ENCODE data around the gene WIZ.
"Not testable (repeated sequence)": the region's sequence is repeated elsewhere in the genome, so short reads cannot be mapped to it uniquely, and the experiment has no call there.

WIZ gene

GRCh38 chr19:15427991-15428471 lies 21.7 kb downstream of the WIZ start:
- no peak for DNase-seq

DNA sequence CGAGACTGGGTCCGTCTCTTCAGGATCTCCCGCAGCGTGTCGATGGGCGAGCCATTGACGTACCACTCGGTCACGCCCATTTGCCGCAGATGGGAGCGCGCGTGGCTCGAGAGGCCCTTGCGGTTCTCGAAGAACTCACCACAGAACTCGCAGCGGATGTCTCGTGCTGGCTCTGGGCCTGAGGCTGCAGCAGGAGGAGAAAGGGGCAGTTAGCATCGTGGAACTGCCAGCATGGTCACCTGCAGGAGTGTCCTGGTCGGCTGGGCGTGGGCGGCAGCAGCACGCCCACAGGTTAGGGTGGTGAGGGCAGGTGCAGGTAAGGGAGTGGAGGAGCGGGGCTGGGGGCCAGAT lies 22.4 kb downstream of the WIZ start:
- no peak for DNase-seq

DNA sequence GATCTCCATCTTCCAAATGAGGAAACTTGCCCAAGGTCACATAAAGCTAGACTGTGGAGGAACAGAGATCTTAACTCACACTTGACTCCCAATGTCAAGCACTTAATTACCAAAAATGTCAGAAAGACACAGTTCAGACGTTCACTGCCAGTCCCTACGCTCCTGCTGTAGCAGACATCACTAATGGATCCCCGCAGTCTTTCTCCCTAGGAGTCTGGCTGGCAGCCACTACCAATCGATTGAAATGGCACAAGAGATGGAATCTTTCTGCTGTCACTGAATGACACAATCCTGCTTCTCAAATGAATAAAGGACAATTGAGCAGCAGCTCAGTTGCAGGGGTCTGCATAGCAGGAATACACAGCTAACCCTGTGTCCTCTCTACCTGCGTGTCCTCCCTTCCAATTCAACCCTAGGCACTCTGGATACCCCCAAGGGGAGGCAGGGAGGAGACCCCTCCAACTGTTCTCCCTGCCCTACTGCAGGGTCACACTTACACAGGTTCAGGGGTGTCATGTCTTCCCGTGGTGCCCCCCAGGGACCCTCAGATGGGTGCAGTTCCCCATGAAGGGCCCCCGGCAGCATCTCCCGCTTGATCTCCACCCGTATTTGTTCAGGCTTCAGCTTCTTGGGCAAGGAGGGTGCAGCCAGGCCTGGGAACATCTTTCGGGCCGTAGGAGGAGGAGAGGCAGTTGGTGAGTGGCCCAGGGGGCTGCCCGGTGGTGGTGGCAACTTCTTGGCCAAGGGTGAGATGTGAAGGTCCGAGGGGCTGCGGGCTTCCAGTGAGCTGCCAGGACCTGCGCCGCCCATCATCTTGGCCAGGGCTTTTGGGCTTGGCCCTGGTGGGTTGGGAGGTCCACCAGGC lies 23.0 kb downstream of the WIZ start:
- DNase-seq: no peak

DNA sequence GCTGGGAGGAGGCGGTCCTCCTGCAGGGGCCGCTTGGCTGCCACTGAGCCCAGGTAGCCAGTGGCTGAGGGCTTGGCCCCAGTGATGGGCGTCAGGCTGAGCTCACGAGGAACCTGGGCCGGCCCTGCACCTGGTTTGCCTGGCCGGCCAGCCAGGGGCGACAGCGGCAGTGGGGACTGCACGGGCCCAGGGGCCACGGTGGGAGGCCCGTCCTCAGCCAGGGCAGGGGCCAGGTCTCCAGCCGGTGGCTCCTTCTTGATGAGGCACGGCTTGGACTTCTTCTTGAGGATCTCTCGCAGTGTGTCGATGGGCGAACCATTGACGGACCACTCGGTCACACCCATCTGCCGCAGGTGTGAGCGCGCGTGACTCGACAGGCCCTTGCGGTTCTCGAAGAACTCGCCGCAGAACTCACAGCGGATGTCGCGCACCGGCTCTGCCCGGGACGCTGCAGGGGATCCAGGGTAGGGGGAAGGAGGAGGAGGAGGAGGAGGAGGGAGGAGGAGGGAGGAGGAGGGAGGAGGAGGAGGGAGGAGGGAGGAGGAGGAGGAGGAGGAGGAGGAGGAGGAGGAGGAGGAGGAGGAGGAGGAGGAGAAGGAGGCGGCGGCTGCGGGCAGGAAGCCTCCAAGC lies 24.3 kb downstream of the WIZ start:
- no peak for DNase-seq

GRCh38 chr19:15424692-15425272 lies 25.0 kb downstream of the WIZ start:
- no peak for DNase-seq

DNA sequence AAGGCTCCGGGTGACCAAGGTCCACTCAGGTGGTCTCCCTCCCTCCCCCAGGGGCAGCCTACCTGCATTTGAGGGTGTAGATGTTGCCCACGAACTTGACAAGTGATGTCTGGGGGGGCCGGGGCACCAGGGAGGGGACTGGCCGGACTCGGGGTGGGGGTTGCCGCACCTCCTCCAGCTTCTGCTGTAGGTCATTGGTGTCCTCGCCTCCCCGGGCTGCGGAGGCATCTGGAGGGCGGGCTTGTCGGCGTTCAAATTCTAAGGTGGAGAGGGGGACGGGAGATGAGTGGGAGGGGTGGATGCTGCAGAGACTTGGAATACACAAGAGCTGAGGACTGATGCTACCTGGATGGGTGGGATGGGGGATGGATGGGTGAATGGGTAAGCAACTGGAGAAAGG lies 25.6 kb downstream of the WIZ start:
- DNase-seq: no peak

- DNase-seq: no peak
Measured at GRCh38 chr19:15423130-15423529, 26.6 kb downstream of the WIZ start.

DNA sequence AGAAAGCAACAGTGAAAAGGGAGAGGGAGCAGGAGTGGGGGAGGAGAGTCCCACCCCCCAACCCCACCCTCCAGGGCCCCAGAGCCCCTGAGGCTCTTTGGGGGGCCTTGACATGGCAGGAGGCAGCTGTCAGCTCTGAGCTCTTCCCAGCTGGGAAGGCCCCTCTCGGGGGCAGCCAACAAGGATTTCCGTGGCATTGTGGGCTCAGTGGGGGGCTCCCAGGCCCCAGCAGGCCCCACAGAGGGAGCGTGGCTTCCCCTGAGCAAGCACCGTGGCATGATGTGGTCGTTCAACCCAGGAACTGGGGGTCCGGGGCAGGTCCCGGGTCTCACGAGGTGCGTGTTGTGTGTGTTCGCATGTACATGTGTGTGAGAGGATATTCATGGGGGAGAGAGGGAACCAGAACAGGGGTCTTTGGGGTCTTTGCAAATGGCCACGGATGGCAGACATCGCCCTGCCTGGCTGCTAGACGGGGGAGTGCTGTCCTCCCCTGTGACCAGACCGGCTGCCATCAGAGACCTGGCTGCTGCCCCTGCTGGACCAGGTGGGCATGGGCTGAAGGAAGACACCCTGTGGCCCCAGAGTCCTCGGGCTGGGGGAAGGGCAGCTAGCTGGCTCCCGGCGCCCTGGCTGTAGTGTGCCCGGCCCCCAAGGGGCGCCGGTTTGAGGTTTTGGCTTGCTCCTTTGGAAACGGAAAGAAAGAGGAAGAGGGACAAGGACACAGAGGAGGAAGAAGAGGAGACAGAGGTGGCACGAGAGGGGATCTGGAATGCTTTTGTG lies 27.3 kb downstream of the WIZ start:
- no peak for DNase-seq

DNA sequence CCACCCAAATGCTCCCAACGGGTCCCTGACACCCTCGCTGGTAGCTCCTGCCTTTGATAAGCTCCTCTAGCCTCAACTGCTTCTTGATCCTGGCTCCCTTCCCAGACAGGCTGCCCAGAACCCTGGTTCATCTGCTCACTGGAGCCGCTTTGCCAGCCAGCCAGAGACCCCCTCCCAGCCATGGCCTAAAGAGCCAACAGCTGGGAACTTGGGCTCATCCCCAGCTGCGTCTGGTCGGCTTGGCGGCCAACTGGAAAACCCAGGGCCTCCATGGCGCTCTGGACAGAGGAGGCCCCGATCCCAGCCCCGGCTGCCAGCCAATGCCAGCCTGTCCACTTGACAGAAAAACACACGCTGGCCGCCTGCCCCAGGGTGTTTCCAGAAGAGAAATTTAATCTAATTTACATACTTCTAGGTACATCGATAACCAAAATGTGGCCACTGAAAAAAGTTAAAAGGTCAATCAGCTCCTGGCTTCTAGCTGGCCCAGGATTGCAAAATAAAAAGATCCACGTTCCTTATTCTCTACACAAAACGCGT lies 28.0 kb downstream of the WIZ start:
- no peak for DNase-seq

DNA sequence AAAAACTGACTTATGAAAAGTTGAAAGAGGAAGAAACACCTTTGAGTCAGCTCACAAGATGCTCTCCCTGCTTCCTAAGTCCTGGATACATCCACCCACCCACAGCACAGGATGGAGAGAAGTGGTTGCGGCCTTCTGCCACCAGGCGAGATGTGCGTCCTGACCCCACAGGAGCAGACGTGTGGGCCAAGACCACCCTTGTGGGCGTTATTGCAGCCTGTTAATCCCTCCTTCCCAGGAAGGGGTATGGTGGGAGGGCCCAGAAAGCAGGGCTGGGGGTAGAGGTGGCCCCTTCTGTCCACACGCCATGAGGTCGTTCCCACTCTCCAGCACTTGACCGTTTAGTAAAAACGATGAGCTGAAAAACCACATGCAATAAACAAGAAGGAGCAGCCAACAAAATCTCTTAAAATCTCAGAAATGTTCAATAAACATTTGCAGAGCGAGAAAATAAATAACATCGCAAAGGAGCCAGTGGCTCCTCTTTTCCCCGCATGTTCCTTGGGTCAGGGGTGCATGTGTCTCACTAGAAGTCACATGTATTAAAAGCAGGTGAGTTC lies 28.5 kb downstream of the WIZ start:
- no peak for DNase-seq

GRCh38 chr19:15419413-15420025 lies 30.2 kb downstream of the WIZ start:
- DNase-seq: no peak

- peak; percentile 99 for DNase-seq
Measured at GRCh38 chr19:15418579-15419412, 31.0 kb downstream of the WIZ start, which contains the start of gene AKAP8L. TSS of gene AKAP8L (minus strand) at chr19:15418988. CDS start at chr19:15418923, 65 bp downstream.

DNA sequence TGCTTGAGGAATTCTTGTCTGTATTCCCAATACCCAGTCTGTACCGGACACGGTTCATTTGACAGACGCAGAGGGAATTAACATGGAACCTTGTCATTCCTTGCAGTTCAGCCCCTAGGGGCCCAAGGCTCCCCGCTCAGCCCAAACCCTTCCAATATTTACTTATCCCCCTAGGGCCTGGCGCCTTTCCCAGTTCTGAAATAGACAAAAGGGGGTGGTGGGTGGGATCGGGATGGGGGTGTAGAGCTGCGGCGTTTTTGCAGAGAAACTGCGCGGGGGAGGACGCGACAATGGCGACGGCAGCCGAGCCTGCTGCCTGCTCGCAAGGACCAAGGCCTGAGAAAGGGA lies 31.6 kb downstream of the WIZ start:
- no peak for DNase-seq

DNA sequence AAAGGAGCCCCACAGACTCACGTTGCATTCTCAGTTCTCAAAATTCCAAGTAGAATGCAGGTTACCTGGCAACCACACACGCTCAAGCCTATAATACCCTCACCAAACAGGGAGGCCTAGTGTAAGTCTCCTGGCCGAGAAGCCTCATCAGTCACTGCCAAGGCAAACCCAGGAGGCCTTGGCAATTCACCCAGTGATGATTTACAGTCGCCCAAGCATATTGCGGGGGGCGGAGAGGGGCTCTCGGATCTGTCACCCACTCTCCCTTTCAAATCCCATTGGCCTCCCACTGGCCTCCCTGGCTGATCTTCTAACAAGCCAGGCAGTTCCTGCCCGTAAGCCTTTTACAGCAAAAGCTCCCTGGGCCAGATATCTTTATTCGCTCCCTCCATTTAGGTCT lies 32.1 kb downstream of the WIZ start:
- DNase-seq: no peak

DNA sequence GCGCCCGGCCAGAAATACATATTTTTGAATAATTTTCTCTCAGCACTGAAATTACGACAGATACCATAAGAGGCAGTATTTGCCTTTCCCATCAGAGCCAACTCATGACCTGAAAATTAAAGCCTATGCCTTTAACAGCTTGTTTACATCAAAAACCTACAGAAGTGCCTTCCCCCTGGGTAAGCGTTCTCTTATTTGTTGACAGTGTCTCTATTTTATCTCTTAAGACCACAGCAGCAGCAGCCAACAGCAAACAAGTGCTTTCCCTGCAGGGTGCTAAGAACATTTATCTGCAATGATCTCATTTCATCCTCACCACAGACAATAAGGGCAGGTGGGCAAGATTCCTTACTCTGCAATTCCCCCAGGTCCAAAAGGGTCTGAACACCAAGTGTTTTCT lies 36.9 kb downstream of the WIZ start:
- no peak for DNase-seq

GRCh38 chr19:15411351-15411750 lies 38.4 kb downstream of the WIZ start:
- not testable (repeated sequence) for DNase-seq

GRCh38 chr19:15404780-15405211 lies 45.0 kb downstream of the WIZ start:
- no peak for DNase-seq

DNA sequence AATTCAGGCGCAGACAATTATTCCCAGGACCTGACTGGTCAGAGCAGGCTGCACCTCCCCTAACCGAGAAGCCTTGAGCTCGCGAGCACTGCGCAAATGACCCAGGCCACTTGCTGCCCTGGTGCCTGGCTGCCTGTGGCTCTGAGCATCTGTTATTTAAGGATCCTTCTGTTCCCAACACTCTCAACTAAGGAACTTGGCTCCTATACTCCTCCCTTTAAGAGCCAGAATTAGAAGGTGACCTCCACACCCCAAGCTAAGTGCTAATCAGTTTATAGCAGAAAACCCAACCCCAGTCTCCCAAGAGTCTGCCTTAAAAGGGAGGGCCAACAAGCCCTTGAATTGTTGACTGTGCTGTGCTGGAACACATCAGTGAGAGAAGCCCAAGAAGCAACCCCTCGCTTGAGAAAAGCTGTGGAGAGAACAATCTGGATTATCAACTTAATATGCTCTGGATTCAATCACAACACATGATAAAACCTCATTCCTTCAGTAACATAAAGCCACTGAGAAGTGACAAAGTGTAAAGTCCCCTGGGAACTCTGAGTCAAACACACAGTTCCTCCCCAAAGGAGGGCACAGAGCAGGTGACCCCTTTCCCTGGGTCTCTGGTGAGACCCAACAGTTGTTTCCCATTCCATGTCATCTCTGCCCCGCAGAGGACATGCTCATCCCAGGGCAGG lies 45.5 kb downstream of the WIZ start:
- DNase-seq: no peak

GRCh38 chr19:15403151-15403531 lies 46.6 kb downstream of the WIZ start:
- DNase-seq: no peak

DNA sequence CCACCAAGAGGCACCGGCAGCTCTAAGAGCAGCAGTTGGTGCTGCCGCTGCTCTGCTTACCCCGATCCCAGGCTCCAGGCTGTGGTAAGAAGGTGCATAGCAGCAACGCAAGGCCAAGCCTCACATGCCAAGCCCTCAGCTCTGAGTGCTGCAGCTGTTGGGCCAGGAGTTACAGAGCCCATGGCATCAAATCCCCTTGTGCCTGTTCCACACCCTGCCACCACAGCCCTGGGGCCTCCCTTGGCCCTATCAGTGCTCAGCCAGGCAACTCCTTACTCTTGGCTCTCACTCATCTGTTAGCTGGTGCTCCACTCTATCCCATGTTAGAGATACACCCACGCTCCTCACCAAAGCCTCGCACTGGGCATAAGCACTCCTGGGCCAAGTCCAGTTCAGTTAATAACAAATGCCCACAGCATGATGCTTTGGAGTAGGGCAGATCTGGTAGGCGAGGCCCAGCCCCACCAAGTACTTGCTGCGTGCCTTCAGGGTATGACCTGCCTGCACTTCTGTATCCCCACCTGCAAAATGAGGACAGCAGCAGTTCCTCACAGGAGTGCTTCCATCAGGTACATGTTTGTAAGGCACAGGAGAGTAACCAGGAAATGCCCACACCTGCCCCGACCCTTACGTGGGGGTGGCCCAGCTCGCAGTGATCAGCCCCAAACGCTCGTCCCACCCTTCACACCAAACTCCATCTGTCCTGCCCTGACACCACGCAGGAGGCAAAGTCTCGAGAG lies 47.2 kb downstream of the WIZ start:
- no peak for DNase-seq

Measured in NCI-H524 treated with DMSO at 0.1 percent for 48 hours (cell line).